22Rv1 (cell line): ENCODE results near the gene SCNN1B.
A peak's percentile ranks its signal among the peaks of the same experiment; 100 is the strongest.
"Not testable (repeated sequence)": the region's sequence is repeated elsewhere in the genome, so short reads cannot be mapped to it uniquely, and the experiment has no call there.

Experiments
- H3K27ac ChIP-seq: fragments of 450-650 bp; 2 replicates; pipeline ENCODE4 v1.5.1; 2017
- ZFX ChIP-seq: fragments of 450-650 bp; IDR thresholded peaks from 2 replicates; pipeline ENCODE4 v1.6.1; 2017; ENCODE audit warnings: antibody characterized with exemption, borderline replicate concordance
- TF ChIP-seq, protein P1 (sequence below): fragments of 450-650 bp; IDR thresholded peaks from 2 replicates; pipeline ENCODE4 v1.5.1; 2017; ENCODE audit warnings: mild to moderate bottlenecking

Gene SCNN1B

DNA sequence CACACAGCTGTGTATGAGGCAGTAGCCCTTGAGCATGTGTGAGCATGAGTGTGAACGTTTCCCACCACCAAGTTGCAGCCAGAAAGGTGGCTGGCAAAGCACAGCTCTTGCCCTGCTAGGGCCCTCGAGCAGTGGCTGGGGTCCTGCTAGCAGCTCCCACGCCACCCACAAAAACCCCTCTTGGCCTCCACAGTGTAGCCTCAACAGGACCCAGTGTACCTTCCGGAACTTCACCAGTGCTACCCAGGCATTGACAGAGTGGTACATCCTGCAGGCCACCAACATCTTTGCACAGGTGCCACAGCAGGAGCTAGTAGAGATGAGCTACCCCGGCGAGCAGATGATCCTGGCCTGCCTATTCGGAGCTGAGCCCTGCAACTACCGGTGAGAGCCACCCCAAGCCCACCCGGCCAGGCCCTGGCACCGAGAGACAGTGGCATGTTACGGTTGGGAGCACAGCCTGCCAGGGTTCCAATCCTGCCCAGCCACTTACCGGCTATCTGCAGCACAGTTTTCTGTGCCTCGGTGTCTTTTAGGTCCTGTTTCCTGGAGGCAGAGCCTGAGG lies 53.1 kb downstream of the SCNN1B start:
- TF ChIP-seq, protein P1, sequence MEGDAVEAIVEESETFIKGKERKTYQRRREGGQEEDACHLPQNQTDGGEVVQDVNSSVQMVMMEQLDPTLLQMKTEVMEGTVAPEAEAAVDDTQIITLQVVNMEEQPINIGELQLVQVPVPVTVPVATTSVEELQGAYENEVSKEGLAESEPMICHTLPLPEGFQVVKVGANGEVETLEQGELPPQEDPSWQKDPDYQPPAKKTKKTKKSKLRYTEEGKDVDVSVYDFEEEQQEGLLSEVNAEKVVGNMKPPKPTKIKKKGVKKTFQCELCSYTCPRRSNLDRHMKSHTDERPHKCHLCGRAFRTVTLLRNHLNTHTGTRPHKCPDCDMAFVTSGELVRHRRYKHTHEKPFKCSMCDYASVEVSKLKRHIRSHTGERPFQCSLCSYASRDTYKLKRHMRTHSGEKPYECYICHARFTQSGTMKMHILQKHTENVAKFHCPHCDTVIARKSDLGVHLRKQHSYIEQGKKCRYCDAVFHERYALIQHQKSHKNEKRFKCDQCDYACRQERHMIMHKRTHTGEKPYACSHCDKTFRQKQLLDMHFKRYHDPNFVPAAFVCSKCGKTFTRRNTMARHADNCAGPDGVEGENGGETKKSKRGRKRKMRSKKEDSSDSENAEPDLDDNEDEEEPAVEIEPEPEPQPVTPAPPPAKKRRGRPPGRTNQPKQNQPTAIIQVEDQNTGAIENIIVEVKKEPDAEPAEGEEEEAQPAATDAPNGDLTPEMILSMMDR = no peak
- TF ChIP-seq ZFX = no peak

DNA sequence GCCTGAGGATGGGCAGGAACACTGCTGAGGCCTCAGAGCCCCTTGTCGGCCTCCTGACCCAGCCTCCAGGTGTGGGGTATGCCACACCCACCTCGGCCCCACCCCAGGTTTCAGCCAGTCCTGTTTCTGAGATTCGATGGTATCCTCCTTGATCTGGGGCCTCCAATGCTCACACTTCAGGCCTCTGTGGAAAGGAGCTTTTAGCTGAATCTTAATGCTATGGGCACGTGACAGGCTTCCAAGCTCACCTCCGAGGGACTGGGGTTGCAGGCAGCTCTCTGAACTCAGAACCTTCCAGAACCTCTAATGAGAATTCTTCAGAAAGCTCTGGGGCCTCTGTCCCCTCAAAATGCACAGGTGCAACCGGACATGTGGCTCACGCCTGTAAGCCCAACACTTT lies 54.8 kb downstream of the SCNN1B start:
- TF ChIP-seq, protein P1 = no peak
- no peak for TF ChIP-seq ZFX
- H3K27ac ChIP-seq = no peak overlapping the region

More for the DNA sequence above, 53.1 kb downstream of the SCNN1B start:
- no peak overlapping the region for H3K27ac ChIP-seq

DNA sequence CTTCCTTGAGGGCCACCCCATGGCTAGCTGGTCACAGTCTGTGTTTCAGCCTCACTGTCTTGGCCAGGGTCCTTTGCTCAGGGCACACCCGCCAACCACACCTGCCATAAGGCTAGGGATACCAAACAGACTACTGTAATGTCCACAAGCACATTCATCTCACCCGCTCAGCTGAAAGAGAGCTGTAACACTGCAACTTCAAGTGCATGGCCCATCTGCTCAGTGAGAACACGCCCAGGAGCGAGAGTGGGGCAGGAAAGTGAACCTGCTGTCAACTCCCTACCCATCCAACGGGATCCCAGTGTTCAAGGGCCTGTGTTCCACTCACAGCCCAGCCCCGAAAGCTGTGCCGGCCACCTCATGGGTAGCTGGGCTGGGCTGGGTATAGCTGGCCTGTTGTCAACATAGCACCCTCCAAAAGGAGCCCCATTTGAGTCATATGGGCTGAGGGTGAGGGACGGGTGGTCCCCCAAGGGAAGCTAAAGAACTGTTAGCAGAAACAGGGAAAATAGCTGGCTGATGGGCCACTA lies 55.7 kb downstream of the SCNN1B start:
- H3K27ac ChIP-seq = no peak overlapping the region
- no peak for TF ChIP-seq ZFX

DNA sequence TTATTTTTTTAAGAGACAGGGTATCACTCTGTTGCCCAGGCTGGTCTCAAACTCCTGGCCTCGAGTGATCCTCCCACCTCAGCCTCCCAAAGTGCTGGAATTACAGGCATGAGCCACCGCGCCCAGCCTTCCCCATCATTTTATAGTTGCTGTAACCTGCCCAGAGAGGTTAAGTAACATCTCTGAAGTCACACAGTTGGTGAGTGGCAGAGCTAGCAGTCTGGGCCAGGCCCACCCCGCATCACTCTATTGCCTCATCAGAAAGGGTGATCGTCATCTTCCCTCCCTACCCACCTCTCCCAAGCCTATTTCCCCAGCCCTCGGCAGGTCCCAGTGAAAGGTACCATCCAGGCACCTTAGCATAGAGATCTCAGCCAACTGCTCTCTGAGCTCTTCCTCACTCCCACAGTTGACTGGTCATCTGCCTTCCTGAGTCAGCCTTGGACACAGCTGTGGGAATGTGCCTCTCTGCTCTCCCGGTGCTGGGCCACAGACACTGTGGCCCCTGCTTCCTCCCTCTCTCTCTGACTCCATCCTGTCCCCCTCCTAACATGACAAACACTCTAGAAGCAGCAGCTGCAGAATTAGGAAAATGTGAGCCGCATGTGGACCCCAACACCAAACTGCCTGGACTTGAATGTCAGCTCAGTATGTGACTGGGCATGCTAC lies 57.1 kb downstream of the SCNN1B start:
- no peak overlapping the region for H3K27ac ChIP-seq
- TF ChIP-seq ZFX = no peak
- TF ChIP-seq, protein P1 = no peak

DNA sequence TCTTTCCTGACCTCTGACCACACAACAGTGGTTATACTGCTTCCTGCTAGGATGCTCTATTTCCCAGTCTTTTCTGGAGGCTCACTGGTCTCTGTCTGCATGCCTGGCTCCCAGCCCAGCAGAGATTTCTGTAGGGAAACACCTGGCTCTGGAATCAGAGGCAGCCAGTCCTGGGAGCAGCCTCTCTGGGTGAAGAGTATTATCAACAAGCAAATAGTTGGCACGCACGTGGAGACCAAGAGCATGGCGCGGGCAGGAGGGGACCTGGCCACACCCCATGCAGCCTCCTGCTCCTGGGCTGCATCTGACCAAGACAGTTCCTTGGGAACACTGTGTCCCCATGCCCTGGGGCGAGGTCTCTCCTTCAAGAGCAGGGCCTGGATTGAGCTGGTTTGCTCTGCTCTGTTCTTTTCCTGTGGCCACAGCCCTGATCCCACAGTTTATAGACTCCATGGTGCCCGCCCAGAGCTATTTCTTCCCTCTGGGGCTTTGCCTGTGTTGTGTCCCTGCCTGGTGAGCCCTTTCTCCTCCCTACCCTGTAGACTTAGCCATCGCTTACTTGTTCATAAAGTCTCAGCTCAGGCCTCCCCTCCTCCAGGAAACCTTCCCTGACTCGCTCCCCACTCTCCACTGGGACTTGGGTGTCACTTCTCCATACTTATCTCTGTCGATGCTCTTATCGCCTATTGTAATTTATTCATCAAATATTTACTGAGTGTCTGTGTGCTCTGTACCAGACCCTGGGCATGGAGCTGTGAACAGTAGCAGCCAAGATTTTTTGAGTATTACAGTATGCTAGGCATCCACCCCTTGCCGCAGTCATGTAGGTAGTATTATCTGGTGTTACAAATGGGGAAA lies 60.6 kb downstream of the SCNN1B start:
- TF ChIP-seq, protein P1 = no peak
- TF ChIP-seq ZFX = no peak
- H3K27ac ChIP-seq = peak overlapping the region; percentile 67

DNA sequence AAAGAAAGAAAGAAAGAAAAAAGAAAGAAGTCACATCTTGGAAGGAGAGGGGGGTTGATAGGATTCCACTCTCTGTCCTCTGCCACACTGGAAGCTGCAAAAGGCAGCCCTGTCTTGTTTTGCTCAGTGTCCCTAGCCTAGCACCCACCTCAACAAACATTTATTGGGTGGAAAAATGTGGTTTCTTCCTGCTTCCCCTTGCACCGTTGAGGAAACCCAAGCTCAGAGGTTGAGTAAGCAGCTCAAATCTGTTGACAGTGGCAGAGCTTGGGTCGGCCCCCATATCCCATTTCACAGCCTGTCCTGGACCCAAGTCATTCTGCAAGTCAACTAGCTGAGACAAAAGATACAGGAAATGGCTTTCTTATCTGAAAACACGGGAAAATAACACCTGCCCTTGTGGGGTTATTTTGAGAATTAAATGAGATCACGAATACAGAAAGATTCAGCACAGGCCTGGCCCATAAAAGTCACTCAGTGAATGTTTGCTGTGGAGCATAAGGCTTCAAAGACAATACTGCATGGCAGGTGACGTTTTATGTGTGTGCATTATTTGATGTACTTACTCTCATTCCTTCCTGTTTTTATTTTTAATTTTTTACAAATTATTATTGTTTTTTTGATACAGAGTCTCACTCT lies 63.6 kb downstream of the SCNN1B start:
- TF ChIP-seq ZFX = no peak
- TF ChIP-seq, protein P1 = no peak

DNA sequence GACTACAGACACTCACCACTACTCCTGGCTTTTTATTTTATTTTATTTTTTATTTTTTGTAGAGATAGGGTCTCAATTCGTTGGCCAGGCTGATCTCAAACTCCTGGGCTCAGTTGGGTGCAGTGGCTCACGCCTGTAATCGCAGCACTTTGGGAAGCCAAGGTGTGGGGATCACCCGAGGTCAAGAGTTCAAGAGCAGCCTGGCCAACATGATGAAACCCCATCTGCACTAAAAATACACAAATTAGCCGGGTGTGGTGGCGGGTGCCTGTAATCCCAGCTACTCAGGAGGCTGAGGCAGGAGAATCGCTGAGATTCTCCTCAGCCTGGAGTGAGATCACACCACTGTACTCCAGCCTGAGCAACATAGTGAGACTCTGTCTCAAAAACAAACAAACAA lies 64.2 kb downstream of the SCNN1B start:
- not testable (repeated sequence) for H3K27ac ChIP-seq

More for the DNA sequence above, 63.6 kb downstream of the SCNN1B start:
- no peak overlapping the region for H3K27ac ChIP-seq
